Measurements from ENCODE around the gene GALNT17.

GALNT17 gene

DNA sequence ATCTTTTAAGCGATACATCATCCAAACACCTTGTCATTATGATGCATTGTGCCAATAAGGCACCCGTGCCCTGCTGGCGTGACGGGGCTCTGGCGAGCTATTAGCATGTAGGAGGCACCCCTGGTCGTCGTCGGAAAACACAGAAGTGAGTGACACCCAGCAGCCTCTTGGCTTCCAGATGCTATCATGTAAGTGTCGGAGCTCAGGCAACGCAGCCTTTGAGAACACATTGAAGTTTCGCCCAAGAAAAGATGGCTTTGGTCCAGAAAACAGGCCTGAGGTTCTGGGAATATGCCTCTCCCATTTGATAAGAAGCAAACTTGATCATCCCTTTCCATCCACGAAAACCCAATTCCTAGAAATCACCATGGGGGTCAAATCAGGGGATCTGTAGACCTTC, 555.3 kb downstream of the GALNT17 start:
- no peak overlapping the region for H3K4me3 ChIP-seq (ENCODE audit: low read depth, low read length)
- DNase-seq (ENCODE audit: low read depth) = no peak

DNA sequence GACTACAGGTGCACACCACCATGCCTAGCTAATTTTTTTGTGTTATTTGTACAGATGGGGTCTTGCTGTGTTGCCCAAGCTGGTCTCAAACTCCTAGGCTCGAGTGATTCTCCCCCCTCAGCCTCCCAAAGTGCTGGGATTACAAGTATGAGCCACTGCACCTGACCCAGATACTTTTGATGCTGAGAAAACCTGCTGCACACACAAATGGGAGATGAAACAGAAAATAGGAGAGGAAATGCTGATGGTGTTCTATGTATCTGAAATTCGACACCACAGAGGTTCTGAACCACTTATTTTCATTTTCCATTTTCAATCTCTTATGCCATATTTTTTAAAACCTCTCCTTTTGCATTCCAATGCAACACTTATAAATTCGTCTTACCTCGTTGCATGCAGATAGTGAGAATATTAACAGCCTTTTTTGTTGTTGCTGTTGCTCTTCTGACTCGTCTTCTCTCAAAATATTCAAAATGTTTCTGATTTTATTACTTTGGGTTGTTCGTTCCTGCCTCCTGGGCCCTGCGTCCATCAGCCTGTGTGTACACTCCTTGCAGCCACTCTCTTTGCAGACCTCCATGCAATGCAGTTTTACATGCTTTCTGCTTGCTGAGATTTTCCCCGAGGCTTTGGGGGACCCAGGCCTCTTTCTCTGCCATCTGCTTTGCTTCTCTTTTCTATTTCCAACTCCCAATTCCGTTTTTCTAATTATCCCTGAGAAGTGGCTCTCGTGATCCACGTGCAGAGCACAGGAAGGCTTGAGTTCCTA, 556.1 kb downstream of the GALNT17 start:
- DNase-seq (ENCODE audit: low read depth) = no peak
- no peak overlapping the region for H3K4me3 ChIP-seq (ENCODE audit: low read depth, low read length)

DNA sequence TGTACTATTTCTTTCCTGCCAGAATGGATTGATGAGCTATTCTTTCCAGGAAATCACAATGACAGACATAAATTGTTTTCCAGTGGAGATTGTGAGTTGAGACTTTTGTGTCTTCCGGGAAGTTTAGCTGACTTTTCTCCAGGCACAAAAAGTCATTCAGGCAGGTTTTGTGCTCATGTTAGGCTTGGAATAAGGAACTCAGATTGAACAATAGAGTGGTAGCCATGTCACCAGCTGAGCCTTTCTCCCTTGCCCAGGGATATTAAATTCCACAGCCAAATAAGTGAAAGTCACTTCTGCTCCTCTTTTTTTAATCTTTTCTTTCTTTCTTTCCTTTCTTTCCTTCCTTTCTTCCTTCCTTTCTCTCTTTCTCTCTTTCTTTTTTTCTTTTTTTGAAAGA, 559.6 kb downstream of the GALNT17 start:
- no peak for DNase-seq (ENCODE audit: low read depth)
- H3K4me3 ChIP-seq (ENCODE audit: low read depth, low read length) = no peak overlapping the region

DNA sequence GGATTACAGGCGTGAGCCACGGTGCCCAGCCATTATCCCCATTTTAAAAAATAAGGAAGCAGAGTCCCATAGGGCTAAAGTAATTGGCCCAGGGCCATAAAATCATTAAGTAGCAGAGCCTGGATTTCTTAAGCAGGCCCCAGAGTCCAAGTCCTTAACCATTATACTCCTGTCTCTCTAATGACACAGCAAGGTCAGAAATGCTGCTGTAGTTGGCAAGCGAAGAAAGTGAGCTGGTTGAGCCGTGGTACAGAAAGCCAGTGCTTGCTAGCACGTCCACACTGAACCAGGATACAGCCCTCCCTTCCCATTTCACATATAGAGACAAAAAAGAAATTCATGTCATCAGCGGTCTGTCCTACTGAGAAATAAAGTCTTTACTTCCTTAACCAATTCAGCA, 562.7 kb downstream of the GALNT17 start:
- DNase-seq (ENCODE audit: low read depth) = no peak
- H3K4me3 ChIP-seq (ENCODE audit: low read depth, low read length) = no peak overlapping the region

DNA sequence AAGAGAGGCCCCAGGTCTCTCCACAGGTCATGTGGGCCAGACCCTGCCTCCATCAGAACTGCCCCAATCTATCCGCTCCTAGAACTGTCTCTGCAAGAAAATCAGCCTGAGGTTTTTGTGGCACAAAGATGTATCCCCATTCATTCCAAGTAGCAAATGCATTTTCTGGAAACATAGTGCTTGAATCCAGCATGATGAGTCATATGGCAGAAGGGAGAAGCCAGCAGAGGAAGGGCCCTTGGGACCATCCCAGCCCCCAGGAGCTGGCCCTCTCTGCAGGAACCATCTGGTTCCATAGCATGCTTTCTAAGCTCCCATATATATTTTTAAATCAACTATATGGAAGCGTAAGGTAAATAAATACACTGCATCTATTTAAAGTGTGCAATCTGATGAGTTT, 563.2 kb downstream of the GALNT17 start:
- H3K4me3 ChIP-seq (ENCODE audit: low read depth, low read length) = no peak overlapping the region
- DNase-seq (ENCODE audit: low read depth) = peak; percentile 15

DNA sequence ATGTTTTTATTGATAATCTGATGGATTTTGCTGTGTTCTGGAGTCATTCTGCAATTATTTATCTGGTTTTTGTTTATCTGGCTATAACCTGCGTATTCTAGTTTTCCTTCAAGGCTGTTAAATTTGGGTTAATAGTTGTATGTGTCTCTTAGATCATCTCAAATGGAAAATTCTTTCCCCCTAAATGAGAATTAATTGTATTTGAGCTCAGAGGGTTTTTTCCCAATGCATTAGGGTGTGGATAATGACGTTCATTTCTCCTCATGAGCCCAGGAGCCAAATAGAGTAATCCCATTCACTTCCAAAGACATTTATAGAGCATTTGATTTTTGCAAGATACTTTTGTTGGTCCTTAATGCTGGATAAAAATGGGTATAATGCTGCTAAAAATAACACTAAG, 564.6 kb downstream of the GALNT17 start:
- DNase-seq (ENCODE audit: low read depth) = no peak
- no peak overlapping the region for H3K4me3 ChIP-seq (ENCODE audit: low read depth, low read length)

DNA sequence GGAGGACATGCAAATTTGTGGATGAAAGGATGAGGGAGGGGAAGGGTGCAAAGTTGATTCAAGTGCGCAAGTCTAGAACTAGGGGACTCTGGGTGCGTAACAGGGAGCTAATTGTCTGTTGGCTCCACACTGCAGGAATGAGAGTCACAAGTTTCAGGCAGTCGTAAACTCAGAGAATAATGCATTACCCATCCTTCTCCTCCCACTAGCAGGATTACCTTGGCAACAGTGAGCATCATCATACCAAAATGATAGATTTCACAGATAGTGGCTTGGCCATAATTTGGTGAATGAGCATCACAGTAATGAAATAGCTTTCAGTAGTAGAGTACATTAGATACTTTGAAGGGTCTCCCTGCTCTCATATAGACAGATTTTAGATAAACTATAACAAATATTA, 565.5 kb downstream of the GALNT17 start:
- no peak overlapping the region for H3K4me3 ChIP-seq (ENCODE audit: low read depth, low read length)
- DNase-seq (ENCODE audit: low read depth) = no peak

DNA sequence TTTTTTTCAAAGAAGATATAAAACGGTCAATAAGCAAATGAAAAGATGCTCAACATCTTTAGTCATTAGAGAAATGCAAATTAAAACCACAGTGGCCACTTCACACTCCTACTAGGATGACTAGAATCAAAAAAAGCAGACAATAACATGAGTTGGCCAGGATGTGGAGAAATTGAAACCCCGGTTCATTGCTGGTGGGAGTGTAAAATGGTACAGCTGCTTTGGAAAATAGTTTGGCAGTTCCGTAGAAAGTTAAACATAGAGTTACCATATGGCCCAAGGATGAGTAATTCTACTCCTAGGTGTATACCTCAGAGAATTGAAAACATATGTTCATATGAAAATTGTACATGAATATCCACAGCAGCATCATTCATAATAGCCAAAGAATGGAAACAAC, 573.3 kb downstream of the GALNT17 start:
- DNase-seq (ENCODE audit: low read depth) = no peak
- no peak overlapping the region for H3K4me3 ChIP-seq (ENCODE audit: low read depth, low read length)

DNA sequence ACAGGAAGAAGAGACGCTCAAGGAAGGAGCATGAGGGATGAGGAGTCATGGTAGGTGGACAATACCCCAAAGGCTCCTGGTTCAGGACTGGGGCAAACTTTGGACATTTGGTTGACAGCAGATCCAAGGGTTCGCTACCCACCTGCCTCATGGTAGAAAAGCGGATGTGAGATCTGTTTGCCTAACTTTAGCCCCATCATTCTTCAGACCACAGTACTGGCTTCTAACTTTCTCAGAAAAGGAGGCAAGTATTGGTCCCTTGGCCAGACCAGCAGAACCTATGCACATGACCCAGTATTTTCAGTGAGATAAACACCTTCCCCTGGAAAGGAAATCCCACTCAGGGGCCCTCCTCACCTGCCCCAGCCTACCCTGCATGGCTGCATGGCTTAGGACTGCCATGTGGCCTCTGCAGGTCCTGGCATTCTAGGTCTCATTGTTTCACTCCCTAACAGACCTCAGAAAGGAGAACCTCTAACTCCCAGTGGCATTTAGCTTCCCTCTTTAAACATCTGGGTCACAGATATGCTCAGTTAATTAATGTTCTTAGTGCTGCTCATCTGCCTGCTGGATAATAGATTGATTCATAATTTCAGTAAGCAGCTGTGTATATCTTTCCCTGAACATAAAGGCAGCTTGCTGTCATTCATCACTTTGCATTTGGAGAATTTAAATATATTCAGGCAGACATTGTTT, 574.1 kb downstream of the GALNT17 start:
- no peak for DNase-seq (ENCODE audit: low read depth)
- H3K4me3 ChIP-seq (ENCODE audit: low read depth, low read length) = no peak overlapping the region

DNA sequence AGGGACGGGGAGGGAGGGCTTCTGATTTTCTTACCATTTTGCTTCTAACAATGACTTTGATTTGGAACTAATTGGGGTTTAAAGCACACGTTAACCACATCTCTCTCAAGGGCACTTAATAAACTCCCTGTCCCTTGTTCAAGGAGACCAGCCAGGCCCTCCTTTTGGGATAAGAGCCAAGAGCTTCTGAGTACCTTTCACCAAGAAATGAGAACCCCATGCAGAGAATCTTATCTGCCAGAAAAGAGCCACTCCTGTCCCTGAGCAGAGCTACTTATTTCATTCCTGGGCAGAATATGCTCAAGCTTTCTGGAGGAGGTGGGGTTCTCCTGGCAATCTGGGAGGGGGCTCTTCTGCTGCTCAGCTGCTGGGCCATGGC, 574.6 kb downstream of the GALNT17 start:
- no peak overlapping the region for H3K4me3 ChIP-seq (ENCODE audit: low read depth, low read length)
- no peak for DNase-seq (ENCODE audit: low read depth)

DNA sequence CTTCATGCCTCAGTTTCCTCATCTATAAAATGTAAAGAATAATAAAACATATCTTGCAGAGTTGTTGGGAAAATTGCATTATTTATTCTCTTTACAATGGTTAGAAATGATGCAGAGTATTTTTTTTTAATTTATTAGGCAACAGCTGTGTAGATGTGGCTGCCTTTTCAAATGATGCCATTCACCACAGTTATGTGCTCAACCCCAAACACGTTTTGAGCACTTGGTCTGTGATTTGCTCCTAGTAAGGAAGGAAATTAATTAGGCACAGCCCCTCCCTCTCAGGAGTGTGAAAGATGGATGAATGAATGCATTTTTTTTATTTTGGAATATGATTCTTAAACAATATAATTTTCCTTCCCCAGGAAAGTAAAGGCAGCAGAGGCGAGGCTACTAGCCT, 575.1 kb downstream of the GALNT17 start:
- no peak overlapping the region for H3K4me3 ChIP-seq (ENCODE audit: low read depth, low read length)
- no peak for DNase-seq (ENCODE audit: low read depth)

DNA sequence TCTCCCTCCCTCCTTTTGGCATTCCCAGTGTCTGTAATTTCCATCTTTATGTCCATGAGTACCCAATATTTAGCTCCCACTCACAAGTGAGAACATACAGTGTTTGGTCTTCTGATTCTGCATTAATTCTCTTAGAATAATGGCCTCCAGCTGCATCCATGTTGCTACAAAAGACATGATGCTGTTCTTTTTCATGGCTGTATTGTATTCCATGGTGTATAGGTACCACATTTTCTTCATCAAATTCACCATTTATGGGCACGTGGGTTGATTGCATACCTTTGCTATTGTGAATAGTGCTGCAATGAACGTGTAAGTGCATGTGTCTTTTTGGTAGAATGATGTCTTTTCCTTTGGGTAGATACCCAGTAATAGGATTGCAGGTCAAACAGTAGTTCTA, 576.8 kb downstream of the GALNT17 start:
- H3K4me3 ChIP-seq (ENCODE audit: low read depth, low read length) = no peak overlapping the region
- DNase-seq (ENCODE audit: low read depth) = no peak

DNA sequence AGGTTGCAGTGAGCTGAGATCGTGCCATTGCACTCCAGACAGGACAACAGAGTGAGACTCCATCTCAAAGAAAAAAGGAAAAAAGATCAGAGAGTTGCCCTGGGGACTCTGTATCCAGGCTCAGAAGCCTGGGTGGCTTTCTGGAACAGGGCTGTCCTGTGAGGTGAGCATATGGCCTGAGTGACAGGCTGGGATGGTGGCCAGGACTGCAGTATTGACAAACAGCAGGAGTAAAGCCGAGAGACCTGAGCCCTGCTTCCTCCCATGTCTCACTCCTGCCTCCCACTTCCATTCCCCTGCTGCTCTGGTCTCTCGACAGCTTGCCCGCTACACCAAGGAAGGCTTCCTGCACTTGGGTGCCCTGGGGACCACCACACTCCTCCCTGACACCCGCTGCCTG, 578.5 kb downstream of the GALNT17 start:
- H3K4me3 ChIP-seq (ENCODE audit: low read depth, low read length) = no peak overlapping the region
- DNase-seq (ENCODE audit: low read depth) = no peak

DNA sequence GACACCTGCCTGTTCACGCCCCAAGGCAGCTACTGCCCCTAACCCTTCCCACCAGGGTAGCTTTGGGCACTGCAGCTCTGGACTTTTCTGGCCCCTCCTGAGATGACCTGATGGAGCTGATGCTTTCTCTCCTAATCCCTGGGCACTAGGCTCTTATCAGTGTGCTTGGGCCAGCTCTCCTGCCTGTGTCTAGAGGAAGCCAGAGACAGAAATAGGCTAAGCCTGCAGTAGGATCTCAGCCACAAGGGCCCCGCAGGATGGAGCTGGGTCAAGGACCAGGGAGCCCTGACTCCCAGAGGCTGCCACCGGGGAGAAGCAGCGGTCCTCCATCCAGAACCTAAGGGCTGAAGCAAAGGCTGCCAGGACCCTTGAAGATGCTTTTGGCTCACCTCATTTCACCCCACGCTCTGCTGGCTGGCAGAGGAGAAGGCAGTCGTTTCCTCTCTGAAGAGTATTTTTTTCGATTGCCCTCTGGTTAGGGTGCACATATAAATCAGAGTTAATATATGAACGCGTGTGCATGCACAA, 580.8 kb downstream of the GALNT17 start:
- H3K4me3 ChIP-seq (ENCODE audit: low read depth, low read length) = no peak overlapping the region
- no peak for DNase-seq (ENCODE audit: low read depth)

DNA sequence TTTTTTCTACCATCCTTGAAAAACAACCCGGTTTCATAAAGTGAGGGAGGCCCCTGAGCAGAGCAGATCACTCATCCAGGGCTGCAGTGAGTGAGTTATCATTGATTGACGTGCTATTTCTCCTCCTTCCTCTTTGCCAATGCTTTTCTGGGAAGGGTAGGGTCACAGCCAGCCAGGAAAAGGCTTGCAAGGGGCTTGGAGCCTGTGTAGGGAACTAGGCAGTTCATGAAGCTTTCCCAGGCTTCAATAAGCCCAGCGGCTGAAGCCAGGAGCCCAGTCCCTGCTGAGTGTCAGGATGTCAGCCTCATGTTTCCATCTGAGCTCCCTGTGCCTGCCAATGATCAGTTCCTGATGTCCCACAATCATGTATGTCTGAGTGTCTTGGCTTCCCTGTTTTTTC, 584.7 kb downstream of the GALNT17 start:
- no peak overlapping the region for H3K4me3 ChIP-seq (ENCODE audit: low read depth, low read length)
- no peak for DNase-seq (ENCODE audit: low read depth)

DNA sequence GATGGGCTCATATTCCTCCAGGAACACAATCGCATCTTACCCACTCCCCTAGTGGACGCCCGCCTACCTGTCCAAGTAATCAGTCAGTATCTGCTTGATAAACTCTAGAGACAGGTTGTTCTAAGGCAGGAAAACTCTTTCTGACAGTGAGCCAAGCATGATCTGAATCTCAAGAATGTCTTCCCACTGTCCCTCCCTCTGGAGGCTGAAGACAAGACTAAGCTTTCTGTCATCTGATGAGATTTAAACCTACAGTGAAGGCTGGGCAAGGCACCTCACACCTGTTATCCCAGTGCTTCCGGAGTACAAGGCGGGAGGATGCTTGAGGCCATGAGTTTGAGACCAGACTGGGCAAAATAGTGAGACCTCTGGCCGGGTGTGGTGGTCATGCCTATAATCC, 586.6 kb downstream of the GALNT17 start:
- no peak overlapping the region for H3K4me3 ChIP-seq (ENCODE audit: low read depth, low read length)
- no peak for DNase-seq (ENCODE audit: low read depth)

DNA sequence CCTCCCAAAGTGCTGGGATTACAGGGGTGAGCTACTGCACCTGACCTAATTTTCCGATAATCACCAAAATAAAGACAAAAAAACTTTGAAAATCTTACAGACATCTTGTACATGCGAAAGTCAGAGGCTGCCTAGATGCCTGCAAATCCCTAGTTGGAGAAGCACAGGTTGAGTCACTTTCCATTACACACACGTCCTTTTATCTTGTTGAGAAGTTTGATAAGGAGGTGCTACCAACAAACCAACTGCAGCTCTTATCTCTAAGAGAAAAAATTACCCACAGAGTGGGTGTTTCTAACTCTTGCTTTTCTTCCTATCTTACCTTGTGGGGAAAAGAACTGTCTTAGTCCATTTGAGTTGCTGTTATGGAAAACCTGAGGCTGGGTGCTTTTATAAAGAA, 589.8 kb downstream of the GALNT17 start:
- no peak for DNase-seq (ENCODE audit: low read depth)
- H3K4me3 ChIP-seq (ENCODE audit: low read depth, low read length) = no peak overlapping the region

DNA sequence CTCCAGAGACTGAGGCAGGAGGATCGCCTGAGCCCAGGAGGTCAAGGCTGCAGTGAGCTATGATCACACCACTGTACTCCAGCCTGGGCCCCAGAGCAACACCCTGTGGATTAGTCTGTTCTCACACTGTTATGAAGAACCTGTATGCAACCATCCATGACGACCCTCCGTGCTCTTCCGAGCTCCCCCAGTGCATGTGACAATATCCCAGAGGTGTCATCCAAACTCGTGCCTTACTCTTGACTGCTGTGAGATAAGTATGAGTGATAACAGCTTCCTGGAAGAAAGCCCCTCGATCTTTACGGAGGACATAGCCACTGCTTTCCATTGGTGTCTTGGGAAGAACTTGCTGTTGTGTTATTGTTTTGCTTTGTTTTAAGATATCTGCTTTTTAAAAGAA, 591.9 kb downstream of the GALNT17 start:
- DNase-seq (ENCODE audit: low read depth) = no peak

DNA sequence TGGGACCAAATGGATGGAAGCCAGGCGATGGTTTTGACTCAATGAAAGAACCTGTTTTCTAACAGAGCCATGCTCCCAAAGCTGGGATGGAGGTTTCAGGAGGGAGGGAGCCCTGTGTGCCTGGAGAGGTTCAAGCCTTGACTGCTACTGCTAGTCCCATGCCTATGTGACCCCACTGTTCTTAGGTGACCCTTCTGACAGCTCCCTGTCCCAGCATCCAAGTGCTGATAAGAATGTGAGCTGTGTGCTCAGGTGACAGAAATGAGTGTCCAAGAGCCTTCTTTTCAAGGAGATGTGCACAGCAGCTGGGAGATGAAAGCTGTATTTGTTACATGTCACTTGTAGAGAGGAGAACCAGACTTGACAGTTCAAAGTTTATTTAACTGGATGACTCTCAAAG, 595.4 kb downstream of the GALNT17 start:
- DNase-seq (ENCODE audit: low read depth) = no peak
- H3K4me3 ChIP-seq (ENCODE audit: low read depth, low read length) = no peak overlapping the region

More for the DNA sequence above, 591.9 kb downstream of the GALNT17 start:
- no peak overlapping the region for H3K4me3 ChIP-seq (ENCODE audit: low read depth, low read length)

DNA sequence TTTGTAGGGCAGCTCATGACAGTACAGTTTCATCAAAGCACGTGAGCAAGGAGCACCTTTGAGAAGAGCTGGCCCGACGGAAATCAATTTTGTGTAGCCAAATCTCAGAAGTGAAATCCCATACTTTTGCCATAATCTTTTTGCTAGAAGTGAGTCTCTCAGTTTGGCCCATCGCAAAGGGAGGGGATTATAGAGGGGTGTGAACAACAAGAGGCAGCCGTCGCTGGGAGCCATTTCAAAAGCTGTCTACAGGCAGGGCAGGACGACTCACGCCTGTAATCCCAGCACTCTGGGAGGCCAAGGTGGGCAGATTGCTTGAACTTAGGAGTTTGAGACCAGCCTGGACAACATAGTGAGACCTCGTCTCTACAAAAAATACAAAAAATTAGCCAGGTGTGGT, 599.8 kb downstream of the GALNT17 start:
- H3K4me3 ChIP-seq (ENCODE audit: low read depth, low read length) = no peak overlapping the region
- no peak for DNase-seq (ENCODE audit: low read depth)

Measured in skeletal muscle cell (primary cell).